Caco-2 (cell line): Measurements from ENCODE around the gene NEDD9. TPM values are rescaled to one million over a fixed set of nuclear protein-coding genes. Genes with fewer than 3 reads are reported as not detected.

Experiments used
- BruUV-seq: library from RNA; stranded (reverse); fragments of 400-500 nt; replicated peaks from 2 replicates; lab custom pipeline; 2021; lab: Mats Ljungman, UMichigan
- CTCF ChIA-PET: fragments of 300-600 bp; sonication (Branson Sonifier 250); formaldehyde crosslinking; loops from one replicate; lab custom pipeline; 2022; ENCODE audit warnings: antibody characterized with exemption; lab: Charles Lee
- POLR2A ChIA-PET: fragments of 300-600 bp; sonication (Branson Sonifier 250); formaldehyde crosslinking; loops from one replicate; lab custom pipeline; 2022; ENCODE audit warnings: antibody characterized with exemption; lab: Charles Lee
- DNase-seq, 2 experiments: peaks; one replicate each; pipeline versions ENCODE4 v3.0.0 to v3.0.0-alpha.2; 2020 to 2022
- H3K27me3 ChIP-seq: replicated peaks from 2 replicates; pipeline ENCODE4 v1.6.0; 2011; ENCODE audit warnings: low read length; ENCODE audit not compliant: control insufficient read depth, insufficient read depth
- H3K36me3 ChIP-seq: 2 replicates; pipeline ENCODE4 v1.5.1; 2011; ENCODE audit warnings: low read length; ENCODE audit not compliant: control insufficient read depth, insufficient read depth
- H3K4me1 ChIP-seq: fragments of 250-450 bp; sonication (Bioruptor Pico); 2 replicates; pipeline ENCODE4 v1.5.1; 2020; ENCODE audit warnings: mild to moderate bottlenecking
- H3K4me3 ChIP-seq: 2 replicates; pipeline ENCODE4 v1.5.1; 2011; ENCODE audit warnings: low read depth, mild to moderate bottlenecking, control low read depth, low read length
- H3K9me3 ChIP-seq: fragments of 250-450 bp; sonication (Bioruptor Pico); 2 replicates; pipeline ENCODE4 v1.5.1; 2020; ENCODE audit warnings: mild to moderate bottlenecking, moderate library complexity
- H3K27ac Mint-ChIP-seq: one replicate; pipeline ENCODE4 v1.8.0; 2022; ENCODE audit warnings: mixed read lengths; ENCODE audit not compliant: unreplicated experiment
- H3K27me3 Mint-ChIP-seq: one replicate; pipeline ENCODE4 v1.8.0; 2022; ENCODE audit warnings: mixed read lengths; ENCODE audit not compliant: insufficient read depth, unreplicated experiment
- H3K36me3 Mint-ChIP-seq: one replicate; pipeline ENCODE4 v1.8.0; 2022; ENCODE audit warnings: mild to moderate bottlenecking, mixed read lengths; ENCODE audit not compliant: insufficient read depth, unreplicated experiment
- H3K4me1 Mint-ChIP-seq: one replicate; pipeline ENCODE4 v1.8.0; 2022; ENCODE audit warnings: low read depth, mixed read lengths; ENCODE audit not compliant: unreplicated experiment
- H3K4me3 Mint-ChIP-seq: one replicate; pipeline ENCODE4 v1.8.0; 2022; ENCODE audit warnings: mild to moderate bottlenecking, moderate library complexity, mixed read lengths; ENCODE audit not compliant: unreplicated experiment
- H3K9me3 Mint-ChIP-seq: one replicate; pipeline ENCODE4 v1.8.0; 2022; ENCODE audit warnings: mixed read lengths; ENCODE audit not compliant: unreplicated experiment
- CTCF ChIP-seq, 2 experiments: fragments of 200-600 bp in 1 of 2; IDR thresholded peaks; 1 replicate in 1 of 2; 2 replicates in 1 of 2; pipeline versions ENCODE4 v1.5.1 to v1.8.0; 2011 to 2022; ENCODE audit warnings: antibody characterized with exemption in 1 of 2, control low read depth in 1 of 2, inconsistent platforms in 1 of 2, low read depth in 1 of 2, low read length in 1 of 2, mild to moderate bottlenecking in 1 of 2, moderate library complexity in 1 of 2; ENCODE audit not compliant: insufficient read depth in 1 of 2, severe bottlenecking in 1 of 2, unreplicated experiment in 1 of 2
- intact Hi-C: fragments of 100-400 bp; cut with micrococcal nuclease; formaldehyde crosslinking; loops from one replicate; pipeline ENCODE4 v1.10.0; 2022; ENCODE audit not compliant: unreplicated experiment
- total RNA-seq: library from RNA; stranded (reverse); gene quantifications from 2 replicates; pipeline ENCODE4 v1.2.3, GENCODE V29; 2022

The NEDD9 gene
- total RNA-seq, 1 experiment from 2014 or later: 36.2 TPM

- TF ChIP-seq CTCF (IDR thresholded peaks at IDR 0.05; ENCODE audit: insufficient read depth in 1 of 2, low read depth in 1 of 2, low read length in 1 of 2, severe bottlenecking in 1 of 2, unreplicated experiment in 1 of 2): no peak
- H3K9me3 ChIP-seq: no peaks in the 10 kb centered on the region
- ChIA-PET CTCF (no interaction called here), POLR2A (no interaction called here)
- Mint-ChIP-seq H3K36me3 (peaks cover 85% of the 10 kb centered on the region), H3K27ac (no peak overlapping the region), H3K4me1 (peaks cover 13% of the 10 kb centered on the region), H3K4me3 (no peak overlapping the region), H3K27me3 (no peaks in the 10 kb centered on the region), H3K9me3 (no peaks in the 10 kb centered on the region)
- BruUV-seq: no TSS peak
- H3K27me3 ChIP-seq: no peaks in the 10 kb centered on the region
- peaks cover 23% of the 10 kb centered on the region for H3K4me1 ChIP-seq
- DNase-seq: no peak
- H3K4me3 ChIP-seq: no peak overlapping the region
- intact Hi-C loops: no loop called here
- H3K36me3 ChIP-seq: no peaks in the 10 kb centered on the region; the same call in 1 of the 2 replicates
Observed at GRCh38 chr6:11204794-11205366, 27.6 kb downstream of the NEDD9 start.

GRCh38 chr6:11204005-11204399, 28.5 kb downstream of the NEDD9 start:
- TF ChIP-seq CTCF (IDR thresholded peaks at IDR 0.05; ENCODE audit: insufficient read depth in 1 of 2, low read depth in 1 of 2, low read length in 1 of 2, severe bottlenecking in 1 of 2, unreplicated experiment in 1 of 2): no peak
- intact Hi-C loops: no loop called here
- peaks cover 87% of the 10 kb centered on the region for H3K36me3 Mint-ChIP-seq
- H3K4me1 Mint-ChIP-seq: peaks cover 13% of the 10 kb centered on the region
- no peaks in the 10 kb centered on the region for H3K9me3 Mint-ChIP-seq
- Histone ChIP-seq H3K4me1 (peaks cover 26% of the 10 kb centered on the region), H3K4me3 (no peak overlapping the region), H3K36me3 (no peaks in the 10 kb centered on the region; the same call in 1 of the 2 replicates), H3K9me3 (no peaks in the 10 kb centered on the region), H3K27me3 (no peaks in the 10 kb centered on the region)
- no peak for DNase-seq
- ChIA-PET CTCF (no interaction called here), POLR2A (no interaction called here)
- no TSS peak for BruUV-seq
- no peak overlapping the region for H3K27ac Mint-ChIP-seq
- H3K27me3 Mint-ChIP-seq: no peaks in the 10 kb centered on the region
- no peak overlapping the region for H3K4me3 Mint-ChIP-seq

GRCh38 chr6:11203306-11204004, 29.0 kb downstream of the NEDD9 start:
- no TSS peak for BruUV-seq
- Histone ChIP-seq H3K4me3 (no peak overlapping the region), H3K9me3 (no peaks in the 10 kb centered on the region), H3K36me3 (no peaks in the 10 kb centered on the region; the same call in 1 of the 2 replicates), H3K27me3 (no peaks in the 10 kb centered on the region), H3K4me1 (peaks cover 31% of the 10 kb centered on the region)
- Mint-ChIP-seq H3K4me3 (no peak overlapping the region), H3K27ac (no peak overlapping the region), H3K9me3 (no peaks in the 10 kb centered on the region), H3K27me3 (no peaks in the 10 kb centered on the region), H3K4me1 (peaks cover 19% of the 10 kb centered on the region), H3K36me3 (peaks cover 90% of the 10 kb centered on the region)
- intact Hi-C loops: no loop called here
- no peak for TF ChIP-seq CTCF (IDR thresholded peaks at IDR 0.05; ENCODE audit: insufficient read depth in 1 of 2, low read depth in 1 of 2, low read length in 1 of 2, severe bottlenecking in 1 of 2, unreplicated experiment in 1 of 2)
- ChIA-PET POLR2A (no interaction called here), CTCF (interaction anchor here (0.6 kb wide), 1 partner anchor 28 kb away, joined by 8 read pairs; no protein-coding TSS in a partner anchor)
- no peak for DNase-seq
